GM21526 (cell line): ENCODE data around the gene CASKIN1.
"Not testable (repeated sequence)": the region's sequence is repeated elsewhere in the genome, so short reads cannot be mapped to it uniquely, and the experiment has no call there.

ENCODE experiments used
- ATAC-seq: cut with Tn5 transposase; IDR thresholded peaks from one replicate; pipeline ENCODE4 v1.9.1; 2021; ENCODE audit warnings: moderate library complexity; ENCODE audit not compliant: unreplicated experiment, low FRiP score

The CASKIN1 gene

DNA sequence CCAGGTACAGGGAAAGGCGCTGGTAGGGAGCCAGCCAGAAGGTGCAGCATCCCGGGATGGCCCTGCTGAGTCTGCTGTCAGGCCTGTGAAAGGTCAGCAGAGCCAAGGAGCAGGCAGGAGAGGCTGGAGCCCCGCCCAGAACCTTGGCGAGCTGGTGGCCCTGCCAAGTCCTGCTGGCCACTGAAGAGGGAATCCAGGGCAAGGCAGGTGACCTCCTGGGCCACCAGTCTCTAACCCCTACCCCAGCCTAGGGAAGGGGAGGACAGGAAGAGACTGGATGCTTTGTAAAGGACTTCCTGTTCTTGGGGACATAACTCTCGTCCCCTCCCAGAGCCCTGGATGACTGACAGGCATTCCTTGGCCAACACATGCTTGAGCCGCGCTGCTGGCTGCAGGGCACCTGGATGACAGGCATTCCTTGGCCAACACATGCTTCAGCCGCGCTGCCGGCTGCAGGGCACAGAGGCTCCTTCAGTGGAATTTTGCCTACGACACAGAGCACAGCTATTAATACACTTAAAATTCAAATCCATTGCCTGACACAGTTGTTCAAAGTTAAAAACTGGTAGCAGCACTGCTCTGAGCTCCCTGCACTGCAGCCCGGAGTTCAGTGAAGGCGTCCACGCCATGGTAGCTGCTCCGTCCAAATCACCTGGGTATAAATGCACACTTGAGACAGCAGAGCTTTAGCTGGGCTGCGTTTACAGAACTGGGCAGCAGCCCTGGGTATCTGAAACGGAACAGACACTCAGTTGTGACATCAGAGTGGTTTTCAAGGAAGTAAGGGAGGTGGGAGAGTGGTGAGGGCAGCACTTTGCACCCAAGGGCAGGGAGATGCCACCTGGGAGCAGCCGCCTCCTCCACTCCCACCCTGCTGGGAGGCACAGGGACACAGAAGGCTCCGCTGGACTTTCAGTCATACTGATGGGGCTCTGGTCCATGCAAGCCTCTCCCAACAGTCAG lies 16.2 kb upstream of the CASKIN1 start:
- no peak for ATAC-seq

- no peak for ATAC-seq
These were observed 15.5 kb upstream of the CASKIN1 start for GRCh38 chr16:2211923-2212347.

GRCh38 chr16:2210386-2211365 lies 14.3 kb upstream of the CASKIN1 start, which contains the start of gene BRICD5:
Gene BRICD5 (minus strand): TSS chr16:2210863. CDS start chr16:2210833, 30 bp downstream.
- ATAC-seq: no peak

GRCh38 chr16:2210009-2210332 lies 13.6 kb upstream of the CASKIN1 start:
- no peak for ATAC-seq

DNA sequence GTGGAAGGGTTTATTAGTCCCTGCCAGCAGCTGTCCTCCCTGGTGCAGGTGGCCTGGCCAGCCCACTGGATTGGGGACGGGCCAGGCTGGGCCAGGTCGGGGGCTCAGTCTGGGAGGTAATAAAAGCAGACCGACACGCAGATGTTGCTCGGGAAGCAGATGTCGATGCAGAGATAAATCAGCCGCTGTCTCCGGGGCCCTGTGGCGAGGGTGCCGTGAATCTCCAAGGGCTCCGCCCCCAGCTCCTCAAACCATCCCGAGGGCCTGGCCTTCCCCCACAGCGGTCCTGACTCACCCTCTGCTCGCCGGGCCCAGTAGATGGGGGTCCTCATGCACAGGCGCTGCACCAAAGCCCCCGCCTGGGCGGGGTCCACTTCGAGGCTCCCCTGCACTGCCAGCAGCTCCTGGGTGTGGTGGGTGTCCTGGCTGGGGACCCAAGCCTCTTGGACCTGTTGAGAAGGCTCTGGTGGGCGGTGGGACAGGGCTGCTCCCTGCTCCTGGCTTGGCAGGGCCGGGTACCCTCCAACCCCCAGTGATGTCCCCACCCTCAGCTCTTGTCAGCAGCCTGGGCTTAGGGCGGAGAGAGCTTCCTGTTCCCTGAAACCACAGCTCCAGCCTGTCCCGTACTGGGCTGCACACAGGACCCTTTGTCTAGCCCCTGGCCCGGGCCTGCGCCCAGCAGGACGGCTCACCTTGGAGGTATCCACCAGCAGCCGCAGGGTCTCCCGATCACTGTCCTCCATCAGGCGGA lies 13.0 kb upstream of the CASKIN1 start:
- ATAC-seq: no peak

DNA sequence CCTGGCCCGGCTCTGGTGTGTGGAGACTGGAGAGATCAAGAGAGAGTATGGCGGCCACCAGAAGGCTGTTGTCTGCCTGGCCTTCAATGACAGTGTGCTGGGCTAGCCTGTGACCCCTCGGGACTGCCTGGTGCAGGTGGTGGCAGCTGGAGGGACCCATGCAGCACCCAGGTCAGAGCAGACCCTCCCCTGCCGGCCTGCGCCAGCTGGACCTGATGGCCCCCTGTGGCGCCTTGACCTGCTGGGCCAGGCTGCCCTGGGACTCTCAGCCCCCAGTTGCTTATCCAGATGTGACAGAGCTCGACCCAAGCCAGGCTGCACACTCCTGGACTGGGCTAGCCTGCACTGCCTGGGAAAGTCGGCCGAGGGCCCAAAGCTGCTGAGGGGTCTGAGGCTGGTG lies 12.4 kb upstream of the CASKIN1 start:
- no peak for ATAC-seq

DNA sequence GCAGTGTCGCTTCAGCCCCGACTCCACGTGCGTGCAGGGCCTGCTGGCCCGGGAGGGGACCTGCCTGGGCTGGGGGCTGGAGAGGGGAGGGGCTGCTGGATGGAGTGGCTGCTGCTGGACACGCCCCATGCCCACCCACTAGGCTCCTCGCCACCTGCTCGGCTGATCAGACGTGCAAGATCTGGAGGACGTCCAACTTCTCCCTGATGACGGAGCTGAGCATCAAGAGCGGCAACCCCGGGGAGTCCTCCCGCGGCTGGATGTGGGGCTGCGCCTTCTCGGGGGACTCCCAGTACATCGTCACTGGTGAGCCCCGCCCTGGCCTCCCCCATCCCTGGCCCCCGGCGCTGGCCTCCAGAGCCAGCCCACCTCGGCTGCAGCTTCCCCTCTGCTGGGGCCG lies 11.9 kb upstream of the CASKIN1 start:
- no peak for ATAC-seq

GRCh38 chr16:2207872-2208271 lies 11.5 kb upstream of the CASKIN1 start:
- no peak for ATAC-seq

DNA sequence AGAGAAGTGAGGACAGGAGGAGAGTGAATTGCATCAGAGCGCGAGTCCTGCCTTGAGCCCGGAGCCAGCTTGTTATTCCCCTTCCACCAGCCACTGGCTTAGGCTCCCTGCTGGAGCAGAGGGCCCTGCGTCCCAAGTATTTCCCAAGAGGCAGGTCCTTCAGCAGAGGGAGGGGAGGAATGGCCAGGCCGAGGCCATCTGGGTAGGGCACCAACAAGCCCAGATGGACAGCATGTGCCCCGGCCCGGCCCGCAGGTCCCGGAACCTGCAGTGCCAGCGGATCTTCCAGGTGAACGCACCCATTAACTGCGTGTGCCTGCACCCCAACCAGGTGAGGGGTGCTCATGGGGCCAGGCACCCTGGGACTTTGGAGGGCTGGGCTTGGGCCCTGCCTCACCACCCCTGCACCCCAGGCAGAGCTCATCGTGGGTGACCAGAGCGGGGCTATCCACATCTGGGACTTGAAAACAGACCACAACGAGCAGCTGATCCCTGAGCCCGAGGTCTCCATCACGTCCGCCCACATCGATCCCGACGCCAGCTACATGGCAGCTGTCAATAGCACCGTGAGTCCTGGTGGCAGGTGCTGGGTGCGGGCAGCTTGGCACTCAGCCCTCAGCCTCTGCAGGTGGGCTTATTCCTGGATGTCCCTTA lies 10.5 kb upstream of the CASKIN1 start:
- ATAC-seq: no peak

DNA sequence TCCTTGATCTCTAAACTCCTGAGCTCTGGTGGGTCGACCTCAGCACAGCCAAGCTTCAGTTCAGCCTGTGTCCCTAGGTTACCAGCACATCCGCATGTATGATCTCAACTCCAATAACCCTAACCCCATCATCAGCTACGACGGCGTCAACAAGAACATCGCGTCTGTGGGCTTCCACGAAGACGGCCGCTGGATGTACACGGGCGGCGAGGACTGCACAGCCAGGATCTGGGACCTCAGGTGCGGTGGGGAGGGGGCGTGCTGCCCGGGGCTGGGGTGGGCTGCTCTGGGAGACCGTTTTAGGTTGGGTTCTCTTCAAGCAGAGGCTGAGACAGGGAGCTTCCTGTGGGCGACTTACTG lies 10.0 kb upstream of the CASKIN1 start:
- no peak for ATAC-seq

DNA sequence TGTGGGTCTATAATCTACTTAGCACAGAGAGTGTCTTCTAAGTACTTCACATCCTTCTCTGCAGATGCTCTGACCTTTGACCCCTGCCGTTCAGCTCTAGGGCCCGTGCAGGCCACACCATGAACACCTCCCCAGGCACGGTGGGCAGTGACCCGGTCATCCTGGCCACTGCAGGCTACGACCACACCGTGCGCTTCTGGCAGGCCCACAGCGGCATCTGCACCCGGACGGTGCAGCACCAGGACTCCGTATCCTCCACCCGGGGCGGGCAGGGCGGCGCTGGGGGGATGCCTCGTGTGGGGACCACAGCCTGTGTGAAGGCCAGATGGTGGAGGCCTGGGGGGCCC lies 9.5 kb upstream of the CASKIN1 start:
- peak; percentile 9 for ATAC-seq

DNA sequence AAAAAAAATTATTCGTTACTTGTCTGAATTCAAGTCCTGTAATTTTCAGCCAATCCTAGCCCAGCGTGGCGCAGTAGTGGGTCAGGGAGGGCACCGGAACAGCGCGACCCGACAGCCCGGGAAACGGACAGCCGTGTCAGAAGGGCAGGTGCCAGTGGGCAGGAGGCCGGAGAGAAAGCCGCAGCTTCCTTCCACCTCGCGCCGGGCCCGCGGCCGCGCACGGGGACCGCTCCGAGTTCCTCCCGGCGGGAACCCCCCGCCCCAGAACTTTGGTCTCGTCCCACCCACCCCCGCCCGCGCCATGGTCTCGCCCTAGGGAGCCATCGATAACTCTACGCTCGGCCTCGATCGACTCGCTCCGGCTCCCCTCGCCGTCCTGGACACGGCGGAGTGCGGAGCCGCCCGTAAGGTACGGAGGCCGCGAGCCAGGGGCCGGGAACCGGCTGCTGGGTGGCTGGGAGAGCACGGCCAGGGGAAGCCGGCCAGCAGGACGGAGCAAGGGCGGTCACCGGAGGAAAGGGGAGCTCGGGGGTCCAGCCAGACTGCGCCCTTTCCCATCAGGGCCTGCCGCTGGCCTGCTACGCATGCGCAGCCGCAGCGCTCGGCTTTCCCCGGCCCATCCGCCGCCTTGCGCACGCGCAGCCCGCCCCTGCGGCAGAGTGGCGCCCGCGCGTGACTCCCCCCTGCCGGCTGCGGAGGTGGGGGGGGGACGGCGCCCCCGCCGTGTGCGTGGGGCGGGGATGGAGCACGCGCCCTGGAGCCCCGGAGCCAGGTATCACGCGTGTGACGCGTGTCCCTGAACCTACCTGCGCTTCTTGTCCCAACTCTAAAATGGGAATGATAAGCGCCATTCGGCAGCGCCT lies 8.9 kb upstream of the CASKIN1 start, which contains the start of gene MLST8:
TSS of gene MLST8 (plus strand) at position 351 of the 863 bp plus-strand sequence. CDS start 632 bp downstream, outside the sequence.
- ATAC-seq: peak; percentile 49

GRCh38 chr16:2204416-2205103 lies 8.2 kb upstream of the CASKIN1 start:
- no peak for ATAC-seq

DNA sequence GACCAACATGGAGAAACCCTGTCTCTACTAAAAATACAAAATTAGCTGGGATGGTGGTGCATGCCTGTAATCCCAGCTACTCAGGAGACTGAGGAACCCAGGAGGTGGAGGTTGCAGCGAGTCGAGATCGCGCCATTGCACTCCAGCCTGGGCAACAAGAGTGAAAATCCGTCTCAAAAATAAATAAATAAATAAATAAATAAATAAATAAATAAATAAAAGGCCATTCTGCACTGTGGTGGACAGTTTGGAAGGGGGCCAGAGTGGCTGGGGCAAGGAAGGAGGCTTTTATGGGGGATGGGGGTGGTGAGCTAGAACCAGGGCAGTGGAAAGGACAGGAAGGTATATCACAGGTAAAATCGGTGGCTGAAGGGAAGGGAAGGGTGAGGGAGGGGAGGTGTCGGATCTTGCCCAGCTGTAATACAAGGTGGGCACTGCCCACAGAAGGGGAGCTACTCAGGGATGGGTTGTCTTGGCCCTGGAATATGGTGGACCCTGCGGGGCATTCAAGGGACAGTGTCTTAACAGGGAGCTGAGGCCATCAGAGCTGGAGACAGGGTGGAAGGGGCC lies 6.8 kb upstream of the CASKIN1 start:
- ATAC-seq: not testable (repeated sequence)

- ATAC-seq: no peak
These were observed 3.9 kb upstream of the CASKIN1 start for GRCh38 chr16:2200313-2200712.

DNA sequence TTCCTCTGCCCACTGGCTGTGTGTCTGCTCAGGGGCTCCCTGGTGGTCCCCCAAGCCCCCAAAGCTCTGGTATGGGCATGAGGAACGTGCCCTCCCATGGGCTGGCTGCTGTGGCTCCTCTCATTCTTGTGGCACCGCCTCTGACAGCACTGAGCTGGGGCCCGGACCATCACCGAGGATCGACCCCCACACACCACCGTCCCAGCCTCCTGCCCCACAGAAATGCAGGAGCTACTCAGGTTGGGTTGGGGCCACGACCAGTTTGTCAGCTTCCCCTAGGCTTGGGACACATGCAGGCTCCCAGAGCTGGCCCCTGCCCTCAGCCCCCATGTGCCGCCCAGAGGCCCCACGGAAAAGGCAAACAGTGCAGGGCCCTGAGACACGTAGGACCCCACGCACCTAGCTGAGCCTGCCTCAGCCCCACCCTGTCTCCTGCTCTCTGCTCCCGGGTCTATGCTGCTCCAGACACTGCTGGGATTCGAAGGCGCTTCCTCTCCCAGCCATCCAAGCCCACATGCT lies 3.3 kb upstream of the CASKIN1 start:
- ATAC-seq: no peak

GRCh38 chr16:2199095-2199494 lies 2.7 kb upstream of the CASKIN1 start:
- ATAC-seq: no peak

DNA sequence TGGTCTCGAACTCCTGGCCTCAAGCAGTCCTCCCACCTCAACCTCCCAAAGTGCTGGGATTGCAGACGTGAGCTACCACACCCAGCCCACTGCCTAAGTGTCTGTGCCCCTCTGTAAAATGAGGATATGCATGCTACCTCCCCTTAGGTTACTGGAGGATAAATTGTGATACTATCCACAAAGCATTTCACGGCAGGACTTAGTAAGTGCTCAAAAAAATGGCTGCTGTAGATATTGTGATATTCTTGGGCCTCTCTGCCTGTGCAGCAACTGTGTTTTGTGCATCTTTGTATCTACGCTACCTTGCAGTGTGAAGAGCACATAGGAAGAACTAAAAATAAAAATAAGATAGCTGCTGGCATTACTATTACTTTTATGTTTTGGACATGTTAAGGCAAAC lies 1.9 kb upstream of the CASKIN1 start:
- no peak for ATAC-seq
